ENCODE results near the gene SRSF9.

The SRSF9 gene

GRCh38 chr12:120445911-120446843, 23.4 kb downstream of the SRSF9 start, which contains the start of the genes GATC and TRIAP1:
Gene GATC, plus strand, starts transcription at chr12:120446444. Its CDS starts 37 bp downstream, at chr12:120446481.
Gene TRIAP1, minus strand, starts transcription at chr12:120446384. Its CDS starts 12 bp downstream, at chr12:120446372.
- WGBS (ENCODE audit: extremely low coverage, insufficient coverage, low lambda C conversion rate), result no CpG with 5 or more reads among the region's 73 CpGs
- Histone ChIP-seq H2BK15ac (replicated peaks; ENCODE audit: low read depth) (no peak within 1 kb of the TSS), H3K23ac (ENCODE audit: low read length) (peak within 1 kb of the TSS; percentile 80), H4K8ac (ENCODE audit: low read depth, low read length) (no peak within 1 kb of the TSS), H3K4me3 (ENCODE audit: low read length) (peak within 1 kb of the TSS; percentile 91), H2BK5ac (ENCODE audit: low read length) (peak within 1 kb of the TSS; percentile 61), H3K27me3 (ENCODE audit: insufficient read depth, low read length, poor library complexity) (no peaks in the 10 kb centered on the region), H2BK120ac (ENCODE audit: low read depth, low read length) (no peak within 1 kb of the TSS), H2AK5ac (ENCODE audit: low read length) (no peak within 1 kb of the TSS), H3K36me3 (ENCODE audit: control insufficient read depth, insufficient read depth, low read length) (no peaks in the 10 kb centered on the region), H3K4ac (ENCODE audit: low read depth, low read length) (peak within 1 kb of the TSS; percentile 43), H3K79me2 (ENCODE audit: control insufficient read depth, insufficient read depth, low read length) (peaks cover 40% of the 10 kb centered on the region), H4K5ac (ENCODE audit: low read length) (peak within 1 kb of the TSS; percentile 53), H3K4me1 (ENCODE audit: control insufficient read depth, low read depth, low read length) (no peaks in the 10 kb centered on the region), H3K27ac (ENCODE audit: low read depth, low read length) (peak within 1 kb of the TSS; percentile 52), H3K18ac (ENCODE audit: low read length) (no peak within 1 kb of the TSS), H3K4me2 (ENCODE audit: low read length) (peak within 1 kb of the TSS; percentile 97), H3K56ac (ENCODE audit: low read length) (peak within 1 kb of the TSS; percentile 99), H3K79me1 (ENCODE audit: low read length) (peaks cover 6% of the 10 kb centered on the region), H3K9ac (ENCODE audit: low read length) (peak within 1 kb of the TSS; percentile 93)
- peak; percentile 91 for DNase-seq

GRCh38 chr12:120444676-120445075, 24.9 kb downstream of the SRSF9 start:
- Histone ChIP-seq H3K4ac (ENCODE audit: low read depth, low read length) (no peak overlapping the region), H3K79me1 (ENCODE audit: low read length) (peaks cover 7% of the 10 kb centered on the region), H2BK120ac (ENCODE audit: low read depth, low read length) (no peak overlapping the region), H4K5ac (ENCODE audit: low read length) (no peak overlapping the region), H3K56ac (ENCODE audit: low read length) (no peak overlapping the region), H3K23ac (ENCODE audit: low read length) (no peak overlapping the region), H3K27me3 (ENCODE audit: insufficient read depth, low read length, poor library complexity) (no peaks in the 10 kb centered on the region), H3K18ac (ENCODE audit: low read length) (no peak overlapping the region), H2AK5ac (ENCODE audit: low read length) (no peak overlapping the region), H3K27ac (ENCODE audit: low read depth, low read length) (no peak overlapping the region), H3K79me2 (ENCODE audit: control insufficient read depth, insufficient read depth, low read length) (peaks cover 45% of the 10 kb centered on the region), H3K9ac (ENCODE audit: low read length) (no peak overlapping the region), H3K4me2 (ENCODE audit: low read length) (no peak overlapping the region), H4K8ac (ENCODE audit: low read depth, low read length) (no peak overlapping the region), H3K36me3 (ENCODE audit: control insufficient read depth, insufficient read depth, low read length) (no peaks in the 10 kb centered on the region), H2BK5ac (ENCODE audit: low read length) (no peak overlapping the region), H3K4me3 (ENCODE audit: low read length) (no peak overlapping the region), H3K4me1 (ENCODE audit: control insufficient read depth, low read depth, low read length) (no peaks in the 10 kb centered on the region), H2BK15ac (replicated peaks; ENCODE audit: low read depth) (no peak overlapping the region)
- WGBS (ENCODE audit: extremely low coverage, insufficient coverage, low lambda C conversion rate), result no CpG with 5 or more reads among the region's 2 CpGs
- no peak for DNase-seq

- Histone ChIP-seq H3K18ac (ENCODE audit: low read length) (no peak overlapping the region), H3K4me2 (ENCODE audit: low read length) (peak overlapping the region; percentile 46), H3K36me3 (ENCODE audit: control insufficient read depth, insufficient read depth, low read length) (no peaks in the 10 kb centered on the region), H3K23ac (ENCODE audit: low read length) (no peak overlapping the region), H2BK120ac (ENCODE audit: low read depth, low read length) (no peak overlapping the region), H3K4ac (ENCODE audit: low read depth, low read length) (no peak overlapping the region), H3K56ac (ENCODE audit: low read length) (peak overlapping the region; percentile 10), H3K4me3 (ENCODE audit: low read length) (no peak overlapping the region), H3K27ac (ENCODE audit: low read depth, low read length) (no peak overlapping the region), H4K8ac (ENCODE audit: low read depth, low read length) (no peak overlapping the region), H3K4me1 (ENCODE audit: control insufficient read depth, low read depth, low read length) (no peaks in the 10 kb centered on the region), H3K79me2 (ENCODE audit: control insufficient read depth, insufficient read depth, low read length) (peaks cover 22% of the 10 kb centered on the region), H2BK5ac (ENCODE audit: low read length) (no peak overlapping the region), H3K9ac (ENCODE audit: low read length) (peak overlapping the region; percentile 53), H2AK5ac (ENCODE audit: low read length) (no peak overlapping the region), H3K27me3 (ENCODE audit: insufficient read depth, low read length, poor library complexity) (no peaks in the 10 kb centered on the region), H4K5ac (ENCODE audit: low read length) (no peak overlapping the region), H2BK15ac (replicated peaks; ENCODE audit: low read depth) (no peak overlapping the region), H3K79me1 (ENCODE audit: low read length) (peaks cover 4% of the 10 kb centered on the region)
- WGBS (ENCODE audit: extremely low coverage, insufficient coverage, low lambda C conversion rate), result no CpG with 5 or more reads among the region's 6 CpGs
- peak; percentile 85 for DNase-seq
These were observed 29.8 kb downstream of the SRSF9 start for GRCh38 chr12:120439646-120440247.

GRCh38 chr12:120438495-120439198, 30.9 kb downstream of the SRSF9 start:
- H2BK15ac ChIP-seq (replicated peaks; ENCODE audit: low read depth), result no peak overlapping the region
- H4K5ac ChIP-seq (ENCODE audit: low read length), result no peak overlapping the region
- no peaks in the 10 kb centered on the region for H3K4me1 ChIP-seq (ENCODE audit: control insufficient read depth, low read depth, low read length)
- no peak overlapping the region for H3K27ac ChIP-seq (ENCODE audit: low read depth, low read length)
- H3K4ac ChIP-seq (ENCODE audit: low read depth, low read length), result no peak overlapping the region
- no peak overlapping the region for H3K23ac ChIP-seq (ENCODE audit: low read length)
- peak overlapping the region; percentile 85 for H3K9ac ChIP-seq (ENCODE audit: low read length)
- H3K18ac ChIP-seq (ENCODE audit: low read length), result no peak overlapping the region
- H3K79me2 ChIP-seq (ENCODE audit: control insufficient read depth, insufficient read depth, low read length), result peaks cover 17% of the 10 kb centered on the region
- H3K27me3 ChIP-seq (ENCODE audit: insufficient read depth, low read length, poor library complexity), result no peaks in the 10 kb centered on the region
- H2BK5ac ChIP-seq (ENCODE audit: low read length), result no peak overlapping the region
- no peak overlapping the region for H2AK5ac ChIP-seq (ENCODE audit: low read length)
- H3K36me3 ChIP-seq (ENCODE audit: control insufficient read depth, insufficient read depth, low read length), result no peaks in the 10 kb centered on the region
- H3K56ac ChIP-seq (ENCODE audit: low read length), result peak overlapping the region; percentile 95
- H3K4me3 ChIP-seq (ENCODE audit: low read length), result peak overlapping the region; percentile 64
- H4K8ac ChIP-seq (ENCODE audit: low read depth, low read length), result no peak overlapping the region
- H3K4me2 ChIP-seq (ENCODE audit: low read length), result peak overlapping the region; percentile 77
- no peak for DNase-seq
- WGBS (ENCODE audit: extremely low coverage, insufficient coverage, low lambda C conversion rate), result no CpG with 5 or more reads among the region's 17 CpGs
- H2BK120ac ChIP-seq (ENCODE audit: low read depth, low read length), result no peak overlapping the region
- peaks cover 4% of the 10 kb centered on the region for H3K79me1 ChIP-seq (ENCODE audit: low read length)

GRCh38 chr12:120437735-120438494, 31.6 kb downstream of the SRSF9 start, which contains the start of gene COX6A1:
Gene COX6A1, plus strand, starts transcription at chr12:120438113. Its CDS starts 14 bp downstream, at chr12:120438127.
- H3K23ac ChIP-seq (ENCODE audit: low read length), result no peak within 1 kb of the TSS
- peak within 1 kb of the TSS; percentile 83 for H3K4me2 ChIP-seq (ENCODE audit: low read length)
- H3K4me1 ChIP-seq (ENCODE audit: control insufficient read depth, low read depth, low read length), result no peaks in the 10 kb centered on the region
- H2BK5ac ChIP-seq (ENCODE audit: low read length), result no peak within 1 kb of the TSS
- peak within 1 kb of the TSS; percentile 70 for H3K4me3 ChIP-seq (ENCODE audit: low read length)
- no peak within 1 kb of the TSS for H3K18ac ChIP-seq (ENCODE audit: low read length)
- H2AK5ac ChIP-seq (ENCODE audit: low read length), result no peak within 1 kb of the TSS
- peaks cover 17% of the 10 kb centered on the region for H3K79me2 ChIP-seq (ENCODE audit: control insufficient read depth, insufficient read depth, low read length)
- peak within 1 kb of the TSS; percentile 86 for H3K9ac ChIP-seq (ENCODE audit: low read length)
- no peak within 1 kb of the TSS for H2BK15ac ChIP-seq (replicated peaks; ENCODE audit: low read depth)
- peak within 1 kb of the TSS; percentile 41 for H4K8ac ChIP-seq (ENCODE audit: low read depth, low read length)
- H3K4ac ChIP-seq (ENCODE audit: low read depth, low read length), result no peak within 1 kb of the TSS
- peak; percentile 100 for DNase-seq
- H4K5ac ChIP-seq (ENCODE audit: low read length), result no peak within 1 kb of the TSS
- H3K36me3 ChIP-seq (ENCODE audit: control insufficient read depth, insufficient read depth, low read length), result no peaks in the 10 kb centered on the region
- no peaks in the 10 kb centered on the region for H3K27me3 ChIP-seq (ENCODE audit: insufficient read depth, low read length, poor library complexity)
- H3K79me1 ChIP-seq (ENCODE audit: low read length), result peaks cover 4% of the 10 kb centered on the region
- peak within 1 kb of the TSS; percentile 80 for H3K27ac ChIP-seq (ENCODE audit: low read depth, low read length)
- WGBS (ENCODE audit: extremely low coverage, insufficient coverage, low lambda C conversion rate), result no CpG with 5 or more reads among the region's 59 CpGs
- peak within 1 kb of the TSS; percentile 95 for H3K56ac ChIP-seq (ENCODE audit: low read length)
- no peak within 1 kb of the TSS for H2BK120ac ChIP-seq (ENCODE audit: low read depth, low read length)

Measured in mesendoderm (in vitro differentiated cells).